Neural crest cell (in vitro differentiated cells): ENCODE data around the gene RARA. TPM values are rescaled to one million over a fixed set of nuclear protein-coding genes. Genes with fewer than 3 reads are reported as not detected.

Source experiments
- DNase-seq: peaks from one replicate; pipeline ENCODE4 v3.0.0; 2021; ENCODE audit warnings: low read depth, mixed read lengths, low spot score
- H3K27ac Mint-ChIP-seq: one replicate; pipeline ENCODE4 v1.8.0; 2021; ENCODE audit warnings: mild to moderate bottlenecking, mixed read lengths; ENCODE audit not compliant: unreplicated experiment
- H3K27me3 Mint-ChIP-seq: 2 replicates; pipeline ENCODE4 v1.8.0; 2021; ENCODE audit warnings: low read depth, mild to moderate bottlenecking, mixed read lengths
- H3K36me3 Mint-ChIP-seq: 2 replicates; pipeline ENCODE4 v1.8.0; 2021; ENCODE audit warnings: low read depth, mild to moderate bottlenecking, mixed read lengths
- H3K4me1 Mint-ChIP-seq: 2 replicates; pipeline ENCODE4 v1.8.0; 2021; ENCODE audit warnings: mixed read lengths
- H3K4me3 Mint-ChIP-seq: one replicate; pipeline ENCODE4 v1.8.0; 2021; ENCODE audit warnings: mild to moderate bottlenecking, mixed read lengths
- H3K9me3 Mint-ChIP-seq: 2 replicates; pipeline ENCODE4 v1.8.0; 2021; ENCODE audit warnings: mixed read lengths
- total RNA-seq: library from RNA; stranded (reverse); gene quantifications from 2 replicates; pipeline ENCODE4 v1.2.1, GENCODE V29; 2021
- TF ChIP-seq, protein P1 (sequence below): fragments of 200-600 bp; sonication (generic); conservative IDR thresholded peaks from 2 replicates; pipeline ENCODE4 v1.5.0; 2021; ENCODE audit warnings: antibody characterized with exemption, mild to moderate bottlenecking

RARA gene
- total RNA-seq, 1 donor from 2014 or later = 25.9 TPM

DNA sequence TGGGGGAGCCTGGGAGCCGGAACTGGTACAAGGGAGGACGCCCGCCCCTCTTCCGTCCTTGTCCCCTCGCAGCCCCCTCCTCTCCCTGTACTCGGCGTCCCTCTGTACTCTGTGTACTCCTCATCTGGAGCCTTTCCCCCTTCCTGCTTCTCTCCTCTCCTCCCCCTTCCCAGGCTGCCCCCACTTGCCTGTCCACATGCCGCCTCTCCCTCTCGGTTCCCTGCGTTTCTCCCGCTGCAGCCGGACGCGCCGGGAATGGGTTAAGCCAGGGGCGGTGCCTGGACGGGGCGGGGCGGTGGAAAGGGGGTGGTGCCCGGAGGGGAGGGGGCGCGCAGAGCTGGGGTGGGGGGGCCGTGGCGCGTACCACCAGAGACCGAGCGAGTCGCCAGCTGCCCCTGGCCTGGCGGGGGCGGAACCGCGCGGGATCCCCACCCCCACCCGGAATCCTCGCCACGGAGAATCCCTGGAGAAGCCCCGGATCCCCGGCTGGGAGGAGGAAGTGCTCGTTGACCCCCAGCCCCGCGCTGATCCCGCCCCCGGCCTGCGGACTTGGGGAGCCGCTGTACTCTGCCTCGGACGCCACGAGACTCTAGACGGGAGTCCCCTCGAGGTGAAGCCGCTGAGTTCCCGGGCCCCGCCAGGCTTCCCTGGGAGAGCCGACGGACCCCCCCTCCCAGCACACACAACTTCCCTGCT lies 33.0 kb downstream of the RARA start:
- TF ChIP-seq, protein P1, sequence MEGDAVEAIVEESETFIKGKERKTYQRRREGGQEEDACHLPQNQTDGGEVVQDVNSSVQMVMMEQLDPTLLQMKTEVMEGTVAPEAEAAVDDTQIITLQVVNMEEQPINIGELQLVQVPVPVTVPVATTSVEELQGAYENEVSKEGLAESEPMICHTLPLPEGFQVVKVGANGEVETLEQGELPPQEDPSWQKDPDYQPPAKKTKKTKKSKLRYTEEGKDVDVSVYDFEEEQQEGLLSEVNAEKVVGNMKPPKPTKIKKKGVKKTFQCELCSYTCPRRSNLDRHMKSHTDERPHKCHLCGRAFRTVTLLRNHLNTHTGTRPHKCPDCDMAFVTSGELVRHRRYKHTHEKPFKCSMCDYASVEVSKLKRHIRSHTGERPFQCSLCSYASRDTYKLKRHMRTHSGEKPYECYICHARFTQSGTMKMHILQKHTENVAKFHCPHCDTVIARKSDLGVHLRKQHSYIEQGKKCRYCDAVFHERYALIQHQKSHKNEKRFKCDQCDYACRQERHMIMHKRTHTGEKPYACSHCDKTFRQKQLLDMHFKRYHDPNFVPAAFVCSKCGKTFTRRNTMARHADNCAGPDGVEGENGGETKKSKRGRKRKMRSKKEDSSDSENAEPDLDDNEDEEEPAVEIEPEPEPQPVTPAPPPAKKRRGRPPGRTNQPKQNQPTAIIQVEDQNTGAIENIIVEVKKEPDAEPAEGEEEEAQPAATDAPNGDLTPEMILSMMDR = no peak
- Mint-ChIP-seq H3K27ac (no peak overlapping the region), H3K36me3 (no peaks in the 10 kb centered on the region), H3K4me1 (peaks cover 62% of the 10 kb centered on the region), H3K9me3 (no peaks in the 10 kb centered on the region), H3K27me3 (peaks cover 19% of the 10 kb centered on the region), H3K4me3 (peak overlapping the region; percentile 92)
- no peak for DNase-seq

DNA sequence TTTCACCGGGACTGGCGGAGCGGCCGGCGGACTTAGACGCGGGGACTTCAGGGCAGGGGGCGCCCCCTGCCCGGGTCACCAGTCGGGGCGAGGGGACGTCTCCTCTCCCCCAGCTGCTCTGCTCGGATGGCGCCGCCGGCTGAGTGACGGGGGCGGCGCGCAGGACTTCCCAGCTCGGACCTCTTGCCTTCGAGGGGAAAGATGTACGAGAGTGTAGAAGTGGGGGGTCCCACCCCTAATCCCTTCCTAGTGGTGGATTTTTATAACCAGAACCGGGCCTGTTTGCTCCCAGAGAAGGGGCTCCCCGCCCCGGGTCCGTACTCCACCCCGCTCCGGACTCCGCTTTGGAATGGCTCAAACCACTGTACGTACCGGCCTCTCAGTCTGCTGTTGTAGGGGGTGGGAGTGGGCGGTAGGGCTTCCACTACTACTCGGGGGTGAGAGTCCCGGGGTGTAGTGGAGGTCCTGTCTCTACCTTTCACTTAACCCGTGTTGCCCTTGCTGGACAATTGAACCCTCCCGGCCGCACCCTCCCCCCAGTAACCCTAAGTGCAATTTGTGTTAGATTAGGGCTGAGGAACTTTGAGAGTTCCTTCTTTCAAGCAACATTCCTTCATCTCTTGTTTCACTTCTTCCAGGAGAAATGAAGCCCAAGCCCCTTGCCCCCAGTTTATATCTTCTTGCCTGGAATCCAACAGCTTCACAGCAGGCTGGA lies 33.7 kb downstream of the RARA start:
- H3K27ac Mint-ChIP-seq = peak overlapping the region; percentile 14
- H3K4me3 Mint-ChIP-seq = peak overlapping the region; percentile 92
- H3K4me1 Mint-ChIP-seq = peaks cover 69% of the 10 kb centered on the region
- H3K36me3 Mint-ChIP-seq = no peaks in the 10 kb centered on the region
- no peaks in the 10 kb centered on the region for H3K9me3 Mint-ChIP-seq
- no peak for DNase-seq
- TF ChIP-seq, protein P1 = no peak
- H3K27me3 Mint-ChIP-seq = peaks cover 19% of the 10 kb centered on the region

DNA sequence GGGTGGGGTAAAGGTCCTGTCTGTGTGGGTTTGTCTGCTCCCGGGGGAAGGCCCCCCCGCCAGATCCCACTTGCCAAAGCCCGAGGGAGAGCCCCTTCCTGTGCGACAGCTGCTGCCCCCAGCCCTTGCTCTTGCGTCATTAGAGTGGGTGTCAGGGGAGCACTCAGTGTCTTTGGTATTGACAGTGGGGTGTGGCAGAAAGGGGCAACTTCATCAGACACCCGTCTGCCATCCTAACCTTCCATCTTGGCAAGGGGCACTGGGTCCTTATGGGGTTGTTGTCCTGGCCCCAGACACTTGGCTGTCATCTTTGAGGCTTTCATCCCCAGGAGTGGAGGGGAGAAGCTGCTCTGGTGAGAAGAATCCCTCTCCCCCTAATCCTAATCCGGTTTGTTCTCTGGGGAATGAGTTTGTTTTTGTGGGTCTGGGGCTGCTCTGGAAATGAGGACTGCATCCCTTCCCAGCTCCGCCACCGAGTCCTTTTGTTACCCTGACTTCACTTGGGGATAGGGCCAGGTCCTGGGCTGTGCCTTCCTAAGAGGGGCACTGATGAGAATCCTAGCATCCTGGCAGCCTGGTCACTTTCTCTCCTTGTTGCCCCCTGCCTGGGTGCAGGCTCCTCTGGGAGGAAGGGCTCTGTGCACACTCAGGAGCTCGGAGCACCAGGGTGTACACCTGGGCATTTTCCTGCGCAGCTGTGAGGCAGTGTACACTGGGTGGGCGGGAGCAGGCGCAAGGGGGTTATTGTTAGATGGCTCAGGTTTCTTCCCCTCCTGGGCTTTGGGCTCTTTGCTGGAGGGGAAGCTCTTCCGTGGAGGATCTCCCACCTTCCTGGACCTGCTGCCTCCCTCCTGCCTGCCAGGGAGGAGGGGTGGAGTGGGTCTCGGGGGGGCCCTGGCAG lies 34.5 kb downstream of the RARA start:
- Mint-ChIP-seq H3K4me3 (peak overlapping the region; percentile 92), H3K9me3 (no peaks in the 10 kb centered on the region), H3K4me1 (peaks cover 78% of the 10 kb centered on the region), H3K27ac (no peak overlapping the region), H3K36me3 (no peaks in the 10 kb centered on the region), H3K27me3 (peaks cover 19% of the 10 kb centered on the region)
- no peak for DNase-seq
- TF ChIP-seq, protein P1 = no peak

DNA sequence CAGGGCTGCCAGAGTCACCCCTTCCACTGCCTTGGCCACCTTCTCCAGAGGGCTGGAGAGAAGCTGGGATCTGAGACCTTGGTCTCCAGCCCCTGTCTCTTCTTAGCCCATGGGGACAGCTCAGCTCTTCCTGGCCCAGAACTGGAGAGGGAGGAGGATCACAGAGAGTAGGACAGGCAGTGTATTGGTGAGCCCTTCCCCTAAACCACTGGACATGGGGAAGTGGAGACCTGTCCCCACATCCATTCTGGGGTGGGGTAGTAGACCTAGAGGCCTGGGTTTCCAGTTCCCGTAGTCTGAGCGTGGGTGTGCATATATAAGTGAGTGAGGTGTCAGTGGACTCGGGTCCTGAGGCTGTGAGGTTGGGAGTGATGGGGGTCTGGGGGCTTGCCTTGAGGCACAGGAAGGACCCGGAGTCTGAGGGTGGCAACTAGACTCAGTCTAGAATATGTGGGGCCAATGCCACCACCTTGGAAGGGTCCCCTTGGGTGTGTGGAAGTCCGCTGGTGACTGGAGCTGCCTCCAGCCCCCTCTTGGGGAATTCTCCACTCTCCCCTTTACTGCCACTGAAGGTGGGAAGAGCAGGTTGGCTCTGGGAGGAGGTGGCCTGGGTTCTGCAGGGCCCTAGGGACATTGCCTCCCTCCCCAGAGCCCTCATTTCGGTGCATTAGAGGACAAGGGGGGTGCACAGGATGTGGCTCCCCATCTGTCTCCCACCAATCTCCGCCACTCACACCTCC lies 35.6 kb downstream of the RARA start:
- TF ChIP-seq, protein P1 = no peak
- Mint-ChIP-seq H3K27me3 (peaks cover 19% of the 10 kb centered on the region), H3K27ac (no peak overlapping the region), H3K4me1 (peaks cover 80% of the 10 kb centered on the region), H3K36me3 (no peaks in the 10 kb centered on the region), H3K4me3 (peak overlapping the region; percentile 92), H3K9me3 (no peaks in the 10 kb centered on the region)
- no peak for DNase-seq
